HepG2 (cell line): ENCODE data around the gene DMAP1. TPM values are rescaled to one million over a fixed set of nuclear protein-coding genes. Genes with fewer than 3 reads are reported as not detected.
"Not testable (repeated sequence)": the region's sequence is repeated elsewhere in the genome, so short reads cannot be mapped to it uniquely, and the experiment has no call there.

Experiments
- ATAC-seq: fragments of 200-7000 bp; cut with Tn5 transposase; 3 replicates; pipeline ENCODE4 v1.9.1; 2020; ENCODE audit warnings: mild to moderate bottlenecking, moderate library complexity
- BruUV-seq: library from RNA; stranded (reverse); fragments of 400-500 nt; replicated peaks from 2 replicates; lab custom pipeline; 2021; lab: Mats Ljungman, UMichigan
- CTCF ChIA-PET: fragments of 300-600 bp; formaldehyde crosslinking; extraction: SDS; loops from one replicate; lab custom pipeline; 2021; ENCODE audit warnings: low total read pairs, inconsistent platforms, low intra/inter-chr PET ratio; lab: Yijun Ruan, JAX
- POLR2A ChIA-PET: fragments of 350-600 bp; sonication (Branson Sonifier 250); formaldehyde crosslinking; loops from one replicate; lab custom pipeline; 2020; ENCODE audit warnings: antibody characterized with exemption, inconsistent platforms; lab: Yijun Ruan, JAX
- DNase-seq: peaks from one replicate; pipeline ENCODE4 v3.0.0-alpha.2; 2015; ENCODE audit warnings: low spot score
- FAIRE-seq: peaks from 3 replicates; lab custom pipeline; 2011; peaks lifted over from hg19 to GRCh38; lab: Jason Lieb, UNC
- H2AFZ ChIP-seq: one replicate; pipeline ENCODE4 v1.6.1; 2011; ENCODE audit warnings: low read length, inconsistent platforms
- H3K27ac ChIP-seq: fragments of 300-600 bp; 3 replicates; pipeline ENCODE4 v1.8.0; 2011; ENCODE audit warnings: mixed run types, mild to moderate bottlenecking, mixed read lengths, low read length, inconsistent platforms; ENCODE audit not compliant: insufficient read depth; ENCODE audit errors: extremely low read length
- H3K27me3 ChIP-seq, 2 experiments: fragments of 200-600 bp in 1 of 2; 2 replicates in 1 of 2; 3 replicates in 1 of 2; pipeline versions ENCODE4 v1.6.0 to v1.8.0; 2011; ENCODE audit warnings: low read length in 2 of 2, mild to moderate bottlenecking in 2 of 2, moderate library complexity in 2 of 2, inconsistent platforms in 1 of 2; ENCODE audit not compliant: insufficient read depth in 2 of 2, control insufficient read depth in 1 of 2
- H3K36me3 ChIP-seq, 2 experiments: fragments of 200-600 bp in 1 of 2; replicated peaks in 1 of 2; 2 replicates in 1 of 2; 3 replicates in 1 of 2; pipeline versions ENCODE4 v1.5.1 to v1.8.0; 2011; ENCODE audit warnings: low read length in 2 of 2, inconsistent platforms in 1 of 2; ENCODE audit not compliant: insufficient read depth in 2 of 2, control insufficient read depth in 1 of 2
- H3K4me1 ChIP-seq: 2 replicates; pipeline ENCODE4 v1.5.1; 2012; ENCODE audit warnings: low read length, inconsistent platforms; ENCODE audit not compliant: insufficient read depth
- H3K4me2 ChIP-seq: 2 replicates; pipeline ENCODE4 v1.6.0; 2011; ENCODE audit warnings: low read depth, low read length, inconsistent platforms
- H3K4me3 ChIP-seq, 3 experiments: fragments of 200-600 bp in 1 of 3; sonication (generic), shearing (Covaris generic) in 1 of 3; replicated peaks in 1 of 3; 2 replicates each; pipeline ENCODE4 v1.5.1; 2011 to 2016; ENCODE audit warnings: low read length in 3 of 3, inconsistent platforms in 2 of 3, low read depth in 2 of 3, mild to moderate bottlenecking in 2 of 3, control low read depth in 1 of 3, mixed read lengths in 1 of 3; ENCODE audit not compliant: insufficient read depth in 1 of 3
- H3K79me2 ChIP-seq: one replicate; pipeline ENCODE4 v1.6.1; 2011; ENCODE audit warnings: low read length, inconsistent platforms; ENCODE audit not compliant: insufficient read depth
- H3K9ac ChIP-seq: 2 replicates; pipeline ENCODE4 v1.6.0; 2011; ENCODE audit warnings: mild to moderate bottlenecking, low read depth, low read length, inconsistent platforms; ENCODE audit not compliant: insufficient read depth
- H3K9me3 ChIP-seq: 2 replicates; pipeline ENCODE4 v1.5.1; 2012; ENCODE audit warnings: mild to moderate bottlenecking, low read length
- H4K20me1 ChIP-seq: 2 replicates; pipeline ENCODE4 v1.6.0; 2011; ENCODE audit warnings: inconsistent platforms, mild to moderate bottlenecking, low read length, moderate library complexity; ENCODE audit not compliant: insufficient read depth
- CEBPB ChIP-seq: IDR thresholded peaks from 2 replicates; pipeline ENCODE4 v1.6.1; 2011; ENCODE audit warnings: low read depth, low read length, improper control_type of control experiment, borderline replicate concordance
- CHCHD3 ChIP-seq: sonication (generic); formaldehyde crosslinking; IDR thresholded peaks from 2 replicates; pipeline ENCODE4 v1.8.0; 2022; ENCODE audit warnings: mild to moderate bottlenecking, missing genetic modification reagents, moderate library complexity
- HOXA7 ChIP-seq: sonication (generic); formaldehyde crosslinking; IDR thresholded peaks from 2 replicates; pipeline ENCODE4 v1.8.1; 2022; ENCODE audit warnings: mild to moderate bottlenecking, missing genetic modification reagents, moderate library complexity
- RARA ChIP-seq: IDR thresholded peaks from 2 replicates; pipeline ENCODE4 v1.6.1; 2016; ENCODE audit warnings: missing genetic modification reagents, missing compliant biosample characterization
- STAT5B ChIP-seq: sonication (generic); formaldehyde crosslinking; IDR thresholded peaks from 2 replicates; pipeline ENCODE4 v1.4.0; 2020; ENCODE audit warnings: missing genetic modification reagents
- ZFP90 ChIP-seq: sonication (generic); formaldehyde crosslinking; IDR thresholded peaks from 2 replicates; pipeline ENCODE4 v1.8.0; 2022; ENCODE audit warnings: missing genetic modification reagents, mild to moderate bottlenecking, inconsistent platforms, borderline replicate concordance
- ZNF720 ChIP-seq: sonication (generic); formaldehyde crosslinking; IDR thresholded peaks from 2 replicates; pipeline ENCODE4 v1.4.0; 2020; ENCODE audit warnings: missing genetic modification reagents
- ZNF724P ChIP-seq: sonication (generic); formaldehyde crosslinking; IDR thresholded peaks from 2 replicates; pipeline ENCODE4 v1.8.0; 2022; ENCODE audit warnings: missing genetic modification reagents, borderline replicate concordance
- WGBS: methylation state at CpG from one replicate; pipeline ENCODE4 v1.1.6; 2017; ENCODE audit warnings: low lambda C conversion rate; 5-methylcytosine and 5-hydroxymethylcytosine counted together
- in situ Hi-C: cut with HindIII; loops from 2 replicates; pipeline ENCODE4 v1.10.0; 2017; ENCODE audit warnings: low pct_unique_long_range_greater_than_20kb; ENCODE audit not compliant: extremely low pct_ligation_motif_present
- intact Hi-C: fragments of 100-400 bp; cut with micrococcal nuclease; formaldehyde crosslinking; loops from one replicate; pipeline ENCODE4 v1.10.0; 2022; ENCODE audit not compliant: unreplicated experiment
- polyA plus RNA-seq, 8 experiments: library from polyadenylated mRNA; depleted of rRNA in 3 of 8; stranded (reverse) in 7 of 8; unstranded in 1 of 8; fragments of >200 nt; fragmentation: Illumina TruSeq in 4 of 8; extraction: Trizol in 4 of 8; gene quantifications; 2 replicates each; pipeline versions ENCODE4 v1.2.1 to v1.2.3, GENCODE V29; 2011 to 2016; ENCODE audit warnings: low read depth in 4 of 8, missing spikeins in 1 of 8, mixed read lengths in 1 of 8; ENCODE audit not compliant: insufficient read depth in 1 of 8
- total RNA-seq, 5 experiments: library from RNA; depleted of rRNA; stranded (reverse); fragments of >200 nt; fragmentation: Illumina TruSeq; extraction: Trizol; gene quantifications; 2 replicates each; pipeline ENCODE4 v1.2.3, GENCODE V29; 2016; ENCODE audit warnings: low read depth in 1 of 5

DMAP1 gene
- total and polyA plus RNA-seq, 2 of the 13 experiments (the other 11 are each of a cell fraction or from before 2014, with no cell fraction given): 17.6 to 32.7 TPM

DNA sequence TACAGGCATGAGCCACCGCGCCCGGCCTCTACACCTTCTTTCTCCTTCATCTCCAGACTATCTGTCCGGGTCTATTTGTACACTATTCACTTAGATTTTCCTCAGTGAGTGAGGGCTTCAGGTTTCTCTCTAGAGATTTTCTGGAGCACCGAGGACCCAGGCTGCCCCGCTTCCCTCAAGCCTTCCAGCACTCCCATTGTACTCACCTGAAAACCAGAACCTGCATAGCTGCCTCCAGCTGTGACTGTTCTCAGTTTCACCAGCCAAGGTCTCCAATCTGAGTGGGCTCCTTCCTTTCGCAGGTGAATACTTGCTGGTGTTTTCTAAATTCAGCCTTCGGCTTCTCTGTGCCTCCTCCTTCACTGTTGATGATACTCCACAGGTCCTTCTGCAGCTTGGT, 12.9 kb upstream of the DMAP1 start:
- Histone ChIP-seq H3K79me2 (no peaks in the 10 kb centered on the region), H3K9me3 (no peaks in the 10 kb centered on the region), H3K4me3 (no peak overlapping the region), H4K20me1 (no peaks in the 10 kb centered on the region), H3K9ac (no peak overlapping the region), H3K36me3 (no peaks in the 10 kb centered on the region), H2AFZ (no peak overlapping the region), H3K27ac (no peak overlapping the region), H3K4me2 (no peak overlapping the region), H3K4me1 (no peaks in the 10 kb centered on the region), H3K27me3 (no peaks in the 10 kb centered on the region; a peak in 1 of 5 replicates)
- 51% methylated on average over 8 of the region's 8 CpGs for WGBS
- in situ Hi-C loops (loop anchor here (25.0 kb wide), 1 partner anchor 387 kb away; no protein-coding TSS in a partner anchor), intact Hi-C loops (no loop called here)
- ChIA-PET CTCF (no interaction called here), POLR2A (no interaction called here)
- TF ChIP-seq HOXA7: no peak
- TF ChIP-seq ZNF720: no peak
- TF ChIP-seq CHCHD3 (CRISPR knock-in tag): no peak
- TF ChIP-seq ZNF724P (CRISPR knock-in tag): no peak
- no peak for TF ChIP-seq RARA
- no peak for TF ChIP-seq STAT5B
- TF ChIP-seq ZFP90 (CRISPR knock-in tag): no peak
- FAIRE-seq: no peak
- ATAC-seq: no peak
- DNase-seq: no peak
- BruUV-seq: no TSS peak

- CTCF ChIA-PET, intact Hi-C loops, H3K36me3 ChIP-seq, ATAC-seq, POLR2A ChIA-PET, H3K9me3 ChIP-seq, H3K4me3 ChIP-seq, H3K27me3 ChIP-seq, H3K27ac ChIP-seq, FAIRE-seq, DNase-seq, H3K79me2 ChIP-seq, H3K4me1 ChIP-seq, H3K9ac ChIP-seq, H2AFZ ChIP-seq, H4K20me1 ChIP-seq, BruUV-seq, H3K4me2 ChIP-seq: not testable (repeated sequence)
- 0 out of 2 replicates have a peak, but pooled peaks have one; percentile 3 for TF ChIP-seq CEBPB
- WGBS: 39% methylated on average over 5 of the region's 5 CpGs
- in situ Hi-C loops: loop anchor here (25.0 kb wide), 1 partner anchor 381 kb away; no protein-coding TSS in a partner anchor
These were observed 6.7 kb upstream of the DMAP1 start for GRCh38 chr1:44206545-44206944.
